Liver (tissue), 9 donors: ENCODE measurements around the gene FAM53B. TPM values are rescaled to one million over a fixed set of nuclear protein-coding genes. Genes with fewer than 3 reads are reported as not detected.

Experiments
- DNase-seq: peaks from one replicate; pipeline ENCODE4 v3.0.0-alpha.2; 2017; ENCODE audit warnings: low spot score
- H3K27ac ChIP-seq, 2 donors: one replicate each; pipeline ENCODE4 v1.7.0; 2013; ENCODE audit warnings: inconsistent platforms in 2 of 2, low read length in 2 of 2, control low read depth in 1 of 2, low read depth in 1 of 2, mild to moderate bottlenecking in 1 of 2
- H3K27me3 ChIP-seq, 4 donors: one replicate each; pipeline versions ENCODE4 v1.6.1 to v1.7.0; 2013; ENCODE audit warnings: low read length in 3 of 4, inconsistent platforms in 1 of 4, mild to moderate bottlenecking in 1 of 4, moderate library complexity in 1 of 4; ENCODE audit not compliant: control insufficient read depth in 4 of 4, insufficient read depth in 4 of 4
- H3K36me3 ChIP-seq, 4 donors: one replicate each; pipeline versions ENCODE4 v1.6.1 to v1.7.0; 2013; ENCODE audit warnings: low read length in 3 of 4, mild to moderate bottlenecking in 3 of 4, low read depth in 1 of 4, moderate library complexity in 1 of 4; ENCODE audit not compliant: control insufficient read depth in 4 of 4, insufficient read depth in 3 of 4
- H3K4me1 ChIP-seq, 4 donors: one replicate each; pipeline versions ENCODE4 v1.6.1 to v1.7.0; 2013; ENCODE audit warnings: low read length in 3 of 4, mild to moderate bottlenecking in 3 of 4, moderate library complexity in 1 of 4; ENCODE audit not compliant: control insufficient read depth in 4 of 4, insufficient read depth in 4 of 4
- H3K4me3 ChIP-seq, 3 donors: one replicate each; pipeline versions ENCODE4 v1.6.1 to v1.7.0; 2013; ENCODE audit warnings: low read length in 3 of 3, control low read depth in 1 of 3, low read depth in 1 of 3, mild to moderate bottlenecking in 1 of 3
- H3K9ac ChIP-seq, 2 donors: one replicate each; pipeline ENCODE4 v1.7.0; 2013; ENCODE audit warnings: low read length in 2 of 2, mild to moderate bottlenecking in 2 of 2, moderate library complexity in 2 of 2, control low read depth in 1 of 2, low read depth in 1 of 2
- H3K9me3 ChIP-seq, 4 donors: one replicate each; pipeline versions ENCODE4 v1.6.1 to v1.7.0; 2013; ENCODE audit warnings: low read length in 3 of 4; ENCODE audit not compliant: control insufficient read depth in 4 of 4
- EGR1 ChIP-seq, 2 donors: IDR thresholded peaks; 2 replicates each; pipeline ENCODE4 v1.6.1; 2016 to 2018; ENCODE audit warnings: antibody characterized with exemption in 2 of 2, low read depth in 2 of 2
- FOXA1 ChIP-seq: IDR thresholded peaks from 2 replicates; pipeline ENCODE4 v1.6.1; 2016; ENCODE audit warnings: antibody characterized with exemption
- GABPA ChIP-seq, 2 donors: IDR thresholded peaks in 1 of 2; conservative IDR thresholded peaks in 1 of 2; 2 replicates each; pipeline ENCODE4 v1.6.1; 2016; ENCODE audit warnings: antibody characterized with exemption in 2 of 2, mild to moderate bottlenecking in 1 of 2, moderate library complexity in 1 of 2
- HNF4A ChIP-seq, 2 donors: conservative IDR thresholded peaks; 2 replicates each; pipeline ENCODE4 v1.6.1; 2016; ENCODE audit warnings: antibody characterized with exemption in 2 of 2, mild to moderate bottlenecking in 2 of 2
- HNF4G ChIP-seq: IDR thresholded peaks from 2 replicates; pipeline ENCODE4 v1.6.1; 2016; ENCODE audit warnings: antibody characterized with exemption
- JUND ChIP-seq, 2 donors: IDR thresholded peaks; 2 replicates each; pipeline ENCODE4 v1.6.1; 2016; ENCODE audit warnings: antibody characterized with exemption in 2 of 2
- NR2F2 ChIP-seq: IDR thresholded peaks from 2 replicates; pipeline ENCODE4 v1.6.1; 2016; ENCODE audit warnings: antibody characterized with exemption
- RAD21 ChIP-seq, 2 donors: IDR thresholded peaks; 2 replicates each; pipeline ENCODE4 v1.6.1; 2016; ENCODE audit warnings: antibody characterized with exemption in 2 of 2, mild to moderate bottlenecking in 2 of 2
- RXRA ChIP-seq, 2 donors: IDR thresholded peaks; 2 replicates each; pipeline ENCODE4 v1.6.1; 2017 to 2018; ENCODE audit warnings: antibody characterized with exemption in 2 of 2, mild to moderate bottlenecking in 1 of 2
- SP1 ChIP-seq: IDR thresholded peaks from 2 replicates; pipeline ENCODE4 v1.6.1; 2018; ENCODE audit warnings: antibody characterized with exemption, mild to moderate bottlenecking
- TAF1 ChIP-seq: conservative IDR thresholded peaks from 2 replicates; pipeline ENCODE4 v1.6.1; 2016; ENCODE audit warnings: antibody characterized with exemption, mild to moderate bottlenecking
- YY1 ChIP-seq: IDR thresholded peaks from 2 replicates; pipeline ENCODE4 v1.6.1; 2016; ENCODE audit warnings: antibody characterized with exemption, mild to moderate bottlenecking
- WGBS: extraction: QIAGEN DNeasy Blood & Tissue Kit; methylation state at CpG from one replicate; pipeline ENCODE4 v1.1.7; 2013; 5-methylcytosine and 5-hydroxymethylcytosine counted together
- polyA plus RNA-seq, 2 donors: library from polyadenylated mRNA; stranded (reverse) in 1 of 2; unstranded in 1 of 2; fragments of 200-250 nt in 1 of 2; fragments of >200 nt in 1 of 2; fragmentation: Nextera tagmentation in 1 of 2; extraction: Ambion mirVana in 1 of 2; gene quantifications; one replicate each; pipeline versions ENCODE4 v1.2.1 to v1.2.3, GENCODE V29; 2013 to 2015
- total RNA-seq, 2 donors: library from RNA; depleted of rRNA; stranded (reverse); fragments of >200 nt; gene quantifications; one replicate each; pipeline ENCODE4 v1.2.3, GENCODE V29; 2014
- TF ChIP-seq, protein P1 (sequence below): fragments of 150-350 bp; IDR thresholded peaks from 2 replicates; pipeline ENCODE4 v1.5.1; 2017; ENCODE audit warnings: improper control_type of control experiment, low read depth, low read length; ENCODE audit not compliant: missing input control
- TF ChIP-seq, protein P2 (sequence below): IDR thresholded peaks from 2 replicates; pipeline ENCODE4 v1.6.1; 2016; ENCODE audit warnings: antibody characterized with exemption
- TF ChIP-seq, protein P3 (sequence below): IDR thresholded peaks from 2 replicates; pipeline ENCODE4 v1.6.1; 2016; ENCODE audit warnings: antibody characterized with exemption
- TF ChIP-seq, protein P4 (sequence below): IDR thresholded peaks from 2 replicates; pipeline ENCODE4 v1.6.1; 2016; ENCODE audit warnings: antibody characterized with exemption, mild to moderate bottlenecking
- TF ChIP-seq, protein P5 (sequence below): IDR thresholded peaks from 2 replicates; pipeline ENCODE4 v1.6.1; 2016; ENCODE audit warnings: antibody characterized with exemption
- donor health status: healthy.
- donor health status: healthy.
- donor health status: healthy.
- donor health status: healthy.
- donor health status: healthy.

FAM53B gene
- total and polyA plus RNA-seq, 4 donors: 1.1 to 24.0 (median 6.3) TPM

DNA sequence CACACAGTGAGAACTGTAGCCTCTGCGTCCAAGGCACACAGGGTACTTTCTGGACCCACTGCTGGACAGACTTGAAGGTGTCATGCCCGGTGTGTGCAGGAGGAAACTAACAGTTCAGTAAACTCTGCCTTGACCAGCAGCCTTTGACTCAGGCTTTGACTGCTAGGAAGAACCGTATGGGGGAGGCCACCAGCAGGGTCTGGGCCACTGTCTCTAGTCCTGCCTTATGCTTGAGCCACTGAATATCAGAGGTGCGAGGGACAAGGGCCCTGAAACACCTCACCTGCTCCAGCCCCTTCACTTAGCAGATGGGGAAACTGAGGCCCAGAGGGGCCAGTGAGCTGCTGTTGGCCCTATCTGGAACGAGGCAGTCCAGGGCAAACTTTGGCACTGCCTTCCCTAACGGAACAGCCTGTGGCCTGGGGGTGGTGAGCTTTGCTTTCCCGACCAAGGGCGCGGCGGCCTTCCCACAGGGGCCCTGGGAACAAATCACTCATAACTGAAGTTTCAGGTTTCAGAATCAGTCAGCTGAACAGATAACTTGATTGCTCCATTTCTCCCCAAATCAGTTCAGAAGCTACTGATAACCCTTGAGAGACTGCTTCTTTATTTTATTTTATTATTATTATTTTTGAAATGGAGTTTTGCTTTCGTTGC is 130.0 kb downstream of the FAM53B start:
- 80% methylated on average over 11 of the region's 11 CpGs for WGBS
- no peak for DNase-seq
- H3K36me3 ChIP-seq: peaks cover 0 to 4% (median 3%) of the 10 kb centered on the region in 4 donors
- no peaks in the 10 kb centered on the region for H3K27me3 ChIP-seq
- no peaks in the 10 kb centered on the region for H3K4me1 ChIP-seq
- H3K9ac ChIP-seq: no peak overlapping the region
- H3K27ac ChIP-seq: no peak overlapping the region
- H3K9me3 ChIP-seq: no peaks in the 10 kb centered on the region
- TF ChIP-seq NR2F2 (no peak), EGR1 (IDR thresholded peaks at IDR 0.05; ENCODE audit: low read depth in 2 of 2) (no peak), HNF4A (conservative IDR thresholded peaks at IDR 0.05) (no peak), GABPA (IDR thresholded peaks at IDR 0.05 in 1 of 2, conservative IDR thresholded peaks at IDR 0.05 in 1 of 2) (no peak), JUND (IDR thresholded peaks at IDR 0.05) (no peak), SP1 (no peak), HNF4G (no peak), RAD21 (IDR thresholded peaks at IDR 0.05) (no peak), YY1 (no peak), RXRA (IDR thresholded peaks at IDR 0.05) (no peak), TAF1 (no peak), FOXA1 (no peak)
- TF ChIP-seq, protein P1, sequence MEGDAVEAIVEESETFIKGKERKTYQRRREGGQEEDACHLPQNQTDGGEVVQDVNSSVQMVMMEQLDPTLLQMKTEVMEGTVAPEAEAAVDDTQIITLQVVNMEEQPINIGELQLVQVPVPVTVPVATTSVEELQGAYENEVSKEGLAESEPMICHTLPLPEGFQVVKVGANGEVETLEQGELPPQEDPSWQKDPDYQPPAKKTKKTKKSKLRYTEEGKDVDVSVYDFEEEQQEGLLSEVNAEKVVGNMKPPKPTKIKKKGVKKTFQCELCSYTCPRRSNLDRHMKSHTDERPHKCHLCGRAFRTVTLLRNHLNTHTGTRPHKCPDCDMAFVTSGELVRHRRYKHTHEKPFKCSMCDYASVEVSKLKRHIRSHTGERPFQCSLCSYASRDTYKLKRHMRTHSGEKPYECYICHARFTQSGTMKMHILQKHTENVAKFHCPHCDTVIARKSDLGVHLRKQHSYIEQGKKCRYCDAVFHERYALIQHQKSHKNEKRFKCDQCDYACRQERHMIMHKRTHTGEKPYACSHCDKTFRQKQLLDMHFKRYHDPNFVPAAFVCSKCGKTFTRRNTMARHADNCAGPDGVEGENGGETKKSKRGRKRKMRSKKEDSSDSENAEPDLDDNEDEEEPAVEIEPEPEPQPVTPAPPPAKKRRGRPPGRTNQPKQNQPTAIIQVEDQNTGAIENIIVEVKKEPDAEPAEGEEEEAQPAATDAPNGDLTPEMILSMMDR: no peak
- TF ChIP-seq, protein P2, sequence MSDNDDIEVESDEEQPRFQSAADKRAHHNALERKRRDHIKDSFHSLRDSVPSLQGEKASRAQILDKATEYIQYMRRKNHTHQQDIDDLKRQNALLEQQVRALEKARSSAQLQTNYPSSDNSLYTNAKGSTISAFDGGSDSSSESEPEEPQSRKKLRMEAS: no peak
- TF ChIP-seq, protein P3, sequence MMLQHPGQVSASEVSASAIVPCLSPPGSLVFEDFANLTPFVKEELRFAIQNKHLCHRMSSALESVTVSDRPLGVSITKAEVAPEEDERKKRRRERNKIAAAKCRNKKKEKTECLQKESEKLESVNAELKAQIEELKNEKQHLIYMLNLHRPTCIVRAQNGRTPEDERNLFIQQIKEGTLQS: no peak
- TF ChIP-seq, protein P4, sequence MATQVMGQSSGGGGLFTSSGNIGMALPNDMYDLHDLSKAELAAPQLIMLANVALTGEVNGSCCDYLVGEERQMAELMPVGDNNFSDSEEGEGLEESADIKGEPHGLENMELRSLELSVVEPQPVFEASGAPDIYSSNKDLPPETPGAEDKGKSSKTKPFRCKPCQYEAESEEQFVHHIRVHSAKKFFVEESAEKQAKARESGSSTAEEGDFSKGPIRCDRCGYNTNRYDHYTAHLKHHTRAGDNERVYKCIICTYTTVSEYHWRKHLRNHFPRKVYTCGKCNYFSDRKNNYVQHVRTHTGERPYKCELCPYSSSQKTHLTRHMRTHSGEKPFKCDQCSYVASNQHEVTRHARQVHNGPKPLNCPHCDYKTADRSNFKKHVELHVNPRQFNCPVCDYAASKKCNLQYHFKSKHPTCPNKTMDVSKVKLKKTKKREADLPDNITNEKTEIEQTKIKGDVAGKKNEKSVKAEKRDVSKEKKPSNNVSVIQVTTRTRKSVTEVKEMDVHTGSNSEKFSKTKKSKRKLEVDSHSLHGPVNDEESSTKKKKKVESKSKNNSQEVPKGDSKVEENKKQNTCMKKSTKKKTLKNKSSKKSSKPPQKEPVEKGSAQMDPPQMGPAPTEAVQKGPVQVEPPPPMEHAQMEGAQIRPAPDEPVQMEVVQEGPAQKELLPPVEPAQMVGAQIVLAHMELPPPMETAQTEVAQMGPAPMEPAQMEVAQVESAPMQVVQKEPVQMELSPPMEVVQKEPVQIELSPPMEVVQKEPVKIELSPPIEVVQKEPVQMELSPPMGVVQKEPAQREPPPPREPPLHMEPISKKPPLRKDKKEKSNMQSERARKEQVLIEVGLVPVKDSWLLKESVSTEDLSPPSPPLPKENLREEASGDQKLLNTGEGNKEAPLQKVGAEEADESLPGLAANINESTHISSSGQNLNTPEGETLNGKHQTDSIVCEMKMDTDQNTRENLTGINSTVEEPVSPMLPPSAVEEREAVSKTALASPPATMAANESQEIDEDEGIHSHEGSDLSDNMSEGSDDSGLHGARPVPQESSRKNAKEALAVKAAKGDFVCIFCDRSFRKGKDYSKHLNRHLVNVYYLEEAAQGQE: no peak
- TF ChIP-seq, protein P5, sequence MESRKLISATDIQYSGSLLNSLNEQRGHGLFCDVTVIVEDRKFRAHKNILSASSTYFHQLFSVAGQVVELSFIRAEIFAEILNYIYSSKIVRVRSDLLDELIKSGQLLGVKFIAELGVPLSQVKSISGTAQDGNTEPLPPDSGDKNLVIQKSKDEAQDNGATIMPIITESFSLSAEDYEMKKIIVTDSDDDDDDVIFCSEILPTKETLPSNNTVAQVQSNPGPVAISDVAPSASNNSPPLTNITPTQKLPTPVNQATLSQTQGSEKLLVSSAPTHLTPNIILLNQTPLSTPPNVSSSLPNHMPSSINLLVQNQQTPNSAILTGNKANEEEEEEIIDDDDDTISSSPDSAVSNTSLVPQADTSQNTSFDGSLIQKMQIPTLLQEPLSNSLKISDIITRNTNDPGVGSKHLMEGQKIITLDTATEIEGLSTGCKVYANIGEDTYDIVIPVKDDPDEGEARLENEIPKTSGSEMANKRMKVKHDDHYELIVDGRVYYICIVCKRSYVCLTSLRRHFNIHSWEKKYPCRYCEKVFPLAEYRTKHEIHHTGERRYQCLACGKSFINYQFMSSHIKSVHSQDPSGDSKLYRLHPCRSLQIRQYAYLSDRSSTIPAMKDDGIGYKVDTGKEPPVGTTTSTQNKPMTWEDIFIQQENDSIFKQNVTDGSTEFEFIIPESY: no peak
- H3K4me3 ChIP-seq: no peak overlapping the region
